ENCODE data around the gene ADGRD2.
A peak's percentile ranks its signal among the peaks of the same experiment; 100 is the strongest.

ADGRD2 gene

GRCh38 chr9:124457079-124457886 lies 7.0 kb downstream of the ADGRD2 start:
- DNase-seq, result no peak

GRCh38 chr9:124457887-124458431 lies 7.7 kb downstream of the ADGRD2 start:
- no peak for DNase-seq

DNA sequence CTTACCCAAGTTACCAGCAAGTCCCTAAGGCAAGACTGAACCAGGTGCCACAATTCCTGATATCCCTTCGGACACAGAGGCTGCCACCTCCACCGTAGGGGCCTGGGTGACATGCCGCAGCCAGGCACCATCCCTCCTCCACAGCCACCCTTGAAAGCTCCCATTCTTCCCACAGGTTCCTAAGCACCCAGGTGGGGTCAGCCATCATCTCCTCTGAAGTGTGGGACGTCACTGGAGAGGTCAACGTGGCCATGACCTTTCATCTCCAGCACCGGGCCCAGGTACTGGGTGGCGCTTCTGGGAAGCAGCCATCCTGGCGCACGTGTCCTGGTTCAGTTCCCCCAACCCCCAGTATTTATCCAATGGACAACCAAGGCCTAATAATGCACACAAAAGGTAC lies 8.2 kb downstream of the ADGRD2 start:
- DNase-seq, result no peak

- DNase-seq, result no peak
Measured at GRCh38 chr9:124462739-124463138, 12.5 kb downstream of the ADGRD2 start.

- DNase-seq, result no peak
Measured at GRCh38 chr9:124465736-124466135, 15.5 kb downstream of the ADGRD2 start.

DNA sequence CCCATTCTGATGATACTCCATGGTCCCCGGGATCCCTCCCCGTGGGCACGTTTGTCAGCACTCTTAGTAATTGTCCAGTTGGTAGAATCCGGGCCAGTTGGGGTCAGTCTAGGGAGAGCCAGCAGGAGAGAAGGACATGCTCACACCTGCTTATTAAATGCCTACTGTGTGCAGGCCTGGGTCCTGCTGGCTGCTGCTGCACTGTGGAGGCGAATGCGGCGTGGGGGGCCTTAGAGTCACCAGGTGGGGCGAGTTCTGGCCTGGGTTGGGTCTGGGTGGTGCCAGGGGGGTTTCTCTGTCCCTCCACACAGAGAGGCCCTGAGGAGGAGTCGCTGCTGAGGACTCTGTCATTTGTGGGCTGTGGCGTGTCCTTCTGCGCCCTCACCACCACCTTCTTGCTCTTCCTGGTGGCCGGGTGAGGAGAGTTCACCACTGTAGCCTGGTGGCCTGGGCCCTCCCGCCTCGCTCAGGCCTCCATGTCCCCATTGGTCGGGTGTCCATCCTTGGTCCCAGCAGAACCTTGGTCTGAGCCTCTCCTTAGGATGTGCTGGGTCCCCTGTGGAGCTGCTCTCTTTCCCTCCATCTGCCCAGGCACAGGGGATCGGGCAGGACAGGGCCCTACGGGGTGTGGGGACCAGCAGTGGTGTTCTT lies 17.3 kb downstream of the ADGRD2 start:
- no peak for DNase-seq

- no peak for DNase-seq
Measured at GRCh38 chr9:124468061-124468740, 17.9 kb downstream of the ADGRD2 start.

DNA sequence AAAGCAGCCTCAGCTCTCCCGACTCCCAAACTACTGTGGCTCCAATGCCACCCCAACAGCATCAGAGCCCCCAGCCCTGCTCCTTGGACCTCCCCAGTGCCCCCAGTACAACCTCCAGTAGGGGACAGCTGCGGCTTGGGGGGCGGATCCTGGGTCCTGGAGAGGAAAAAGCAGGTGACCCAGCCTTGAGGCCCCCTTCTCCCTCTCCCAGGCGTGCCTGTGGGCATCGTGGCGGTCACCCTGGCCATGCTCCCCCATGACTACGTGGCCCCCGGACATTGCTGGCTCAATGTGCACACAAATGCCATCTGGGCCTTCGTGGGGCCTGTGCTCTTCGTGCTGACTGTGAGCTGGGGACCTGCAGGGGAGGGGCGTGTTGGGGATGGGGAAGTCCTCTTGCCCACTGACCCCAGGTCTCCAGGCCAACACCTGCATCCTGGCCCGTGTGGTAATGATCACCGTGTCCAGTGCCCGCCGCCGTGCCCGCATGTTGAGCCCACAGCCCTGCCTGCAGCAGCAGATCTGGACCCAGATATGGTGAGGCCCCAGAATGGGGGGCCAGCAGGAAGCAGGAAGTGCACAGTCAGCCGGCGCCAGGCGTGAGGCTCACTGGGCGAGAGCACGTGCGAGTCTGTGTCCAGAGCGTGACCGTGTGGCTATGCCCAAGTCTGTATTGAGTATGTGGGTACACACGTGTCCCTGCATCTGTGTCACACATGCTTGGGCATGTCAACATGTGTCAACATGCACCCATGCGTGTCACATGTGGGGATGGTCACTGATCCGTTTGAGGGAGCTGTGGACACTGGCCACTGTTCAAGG lies 19.0 kb downstream of the ADGRD2 start:
- DNase-seq, result no peak

DNA sequence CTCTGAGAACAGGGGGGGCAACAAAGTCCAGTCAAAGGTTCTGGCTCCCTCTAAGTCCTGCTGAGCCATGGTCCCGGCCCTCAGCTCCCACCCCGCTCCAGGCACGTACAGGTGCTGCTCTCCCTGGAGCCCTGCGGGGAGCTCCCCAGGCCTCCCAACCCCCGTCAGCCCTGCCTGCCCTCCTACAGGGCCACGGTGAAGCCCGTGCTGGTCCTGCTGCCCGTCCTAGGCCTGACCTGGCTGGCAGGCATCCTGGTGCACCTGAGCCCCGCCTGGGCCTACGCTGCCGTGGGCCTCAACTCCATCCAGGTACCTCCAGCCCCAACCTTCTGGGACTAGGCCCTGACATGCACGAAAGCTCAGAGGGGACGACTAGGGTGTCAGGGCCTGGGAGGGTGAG lies 20.1 kb downstream of the ADGRD2 start:
- no peak for DNase-seq

GRCh38 chr9:124470726-124471125 lies 20.5 kb downstream of the ADGRD2 start:
- DNase-seq, result no peak

GRCh38 chr9:124471761-124472160 lies 21.5 kb downstream of the ADGRD2 start:
- DNase-seq, result no peak

DNA sequence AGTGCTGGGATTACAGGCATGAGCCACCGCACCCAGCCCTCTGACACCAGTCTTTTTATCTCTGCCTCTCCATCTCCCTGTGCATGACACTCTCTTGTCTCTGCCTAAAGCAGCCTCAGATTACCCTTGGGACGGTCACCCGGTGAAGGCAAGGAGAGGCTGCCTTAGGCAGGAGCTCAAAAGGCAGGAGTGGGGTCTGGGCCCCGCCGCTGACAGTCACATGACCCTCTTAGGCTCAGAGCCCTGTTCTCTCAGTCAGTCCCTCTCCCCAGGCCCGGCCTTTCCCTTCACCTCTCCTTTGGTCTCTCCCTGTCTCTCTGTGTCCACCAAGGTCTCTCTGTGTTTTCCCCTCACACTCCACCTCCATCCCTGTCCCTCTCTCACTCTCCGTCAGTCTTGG lies 22.5 kb downstream of the ADGRD2 start:
- no peak for DNase-seq

DNA sequence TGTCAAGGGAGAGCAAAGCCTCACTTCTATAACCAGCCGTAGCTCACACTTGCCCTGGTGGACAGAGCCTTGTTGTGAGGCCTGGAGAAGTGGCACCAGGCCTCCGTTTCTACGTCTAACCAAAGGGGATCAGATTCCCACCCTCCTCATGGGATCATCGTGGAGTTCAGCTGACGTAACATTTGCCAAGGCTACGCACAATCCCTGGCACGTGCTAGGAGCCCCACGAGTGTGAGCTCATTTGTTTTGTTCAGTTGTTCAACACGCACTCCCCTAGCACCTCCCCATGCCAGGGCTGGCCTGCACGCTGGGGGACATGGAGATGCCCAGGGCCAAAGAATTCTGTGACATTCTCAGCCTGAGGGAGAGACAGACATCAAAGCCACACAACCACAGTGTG lies 23.1 kb downstream of the ADGRD2 start:
- DNase-seq, result no peak

GRCh38 chr9:124474151-124474550 lies 23.9 kb downstream of the ADGRD2 start:
- DNase-seq, result no peak

GRCh38 chr9:124475158-124475867 lies 25.1 kb downstream of the ADGRD2 start:
- no peak for DNase-seq

DNA sequence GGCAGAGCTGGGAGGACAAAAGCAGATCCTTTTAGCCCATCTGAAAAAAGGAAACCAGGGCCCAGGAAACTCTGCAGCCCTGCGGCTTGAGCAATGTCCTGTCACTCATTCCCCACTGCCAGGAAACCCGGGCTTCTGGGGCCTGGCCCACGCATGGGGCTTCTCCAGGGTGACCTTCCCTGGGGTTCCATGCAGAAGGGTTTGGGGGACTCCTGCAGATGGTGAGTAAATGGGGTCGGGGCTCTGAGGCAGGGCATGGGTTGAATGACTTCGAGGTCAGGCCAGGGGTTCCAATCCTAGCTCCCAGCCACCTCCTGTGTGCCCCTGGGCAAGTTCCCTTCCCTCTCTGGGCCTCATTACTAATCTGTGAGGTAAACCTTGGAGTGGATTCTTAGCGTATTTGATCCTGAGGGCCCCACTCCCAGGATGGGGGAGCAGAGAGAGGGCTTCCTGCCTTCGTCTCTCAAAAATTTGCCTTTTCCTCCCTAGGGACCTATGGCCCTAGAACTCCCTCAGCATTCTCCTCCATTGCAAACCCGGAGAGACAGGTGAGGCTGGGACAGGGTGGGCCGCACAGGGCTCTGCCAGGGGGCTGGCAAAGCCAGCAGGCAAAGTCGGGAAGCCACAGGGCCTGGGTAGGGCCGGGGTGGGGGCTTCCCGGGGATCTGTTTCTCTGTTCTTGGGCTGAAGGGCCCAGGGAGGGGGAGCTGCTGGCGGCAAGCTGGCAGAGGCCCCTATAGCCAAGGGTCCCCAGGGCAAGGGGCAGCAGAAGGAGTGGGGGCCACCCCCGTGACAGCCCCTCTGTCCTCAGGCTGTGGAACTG lies 25.8 kb downstream of the ADGRD2 start:
- DNase-seq, result no peak

GRCh38 chr9:124477211-124477647 lies 27.0 kb downstream of the ADGRD2 start:
- DNase-seq, result no peak

GRCh38 chr9:124477648-124478285 lies 27.5 kb downstream of the ADGRD2 start:
- peak in 1 of 2 experiments; percentile 15 for DNase-seq

- no peak for DNase-seq
Measured at GRCh38 chr9:124478354-124478753, 28.1 kb downstream of the ADGRD2 start.

DNA sequence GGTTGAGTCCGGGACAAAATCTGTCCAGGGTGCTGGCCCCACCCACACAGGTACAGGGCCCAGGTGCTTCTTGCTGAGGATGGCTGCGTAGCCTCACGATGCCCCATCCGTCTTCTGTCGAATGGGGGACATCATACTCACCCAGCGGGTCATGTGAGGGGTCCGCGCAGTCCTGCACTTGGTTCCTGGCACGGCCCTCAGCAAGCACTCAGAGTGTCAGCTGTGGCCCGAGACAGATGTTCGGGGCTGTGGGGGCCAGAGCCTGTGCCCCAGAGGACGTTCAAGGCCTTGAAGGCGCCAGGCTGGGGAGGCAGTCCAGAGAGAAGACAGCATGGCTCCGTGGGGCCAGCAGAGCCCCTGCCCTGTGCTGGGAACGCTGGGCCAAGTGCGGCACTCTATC lies 29.1 kb downstream of the ADGRD2 start:
- DNase-seq, result no peak
